Measurements from ENCODE around the gene ADAMTSL1.

Gene ADAMTSL1

GRCh38 chr9:18906656-18907395, 432.9 kb downstream of the ADAMTSL1 start:
- no peak for DNase-seq (ENCODE audit: low read depth)
- no peak for TF ChIP-seq CTCF (IDR thresholded peaks at IDR 0.05; ENCODE audit: insufficient read depth, low read depth, low read length, missing control alignments)
- H3K4me3 ChIP-seq (ENCODE audit: low read length) = no peak overlapping the region

- no peak overlapping the region for H3K4me3 ChIP-seq (ENCODE audit: low read length)
- no peak for DNase-seq (ENCODE audit: low read depth)
- TF ChIP-seq CTCF (IDR thresholded peaks at IDR 0.05; ENCODE audit: insufficient read depth, low read depth, low read length, missing control alignments) = no peak
Measured at GRCh38 chr9:18907927-18908625, 434.1 kb downstream of the ADAMTSL1 start.

- no peak overlapping the region for H3K4me3 ChIP-seq (ENCODE audit: low read length)
- DNase-seq (ENCODE audit: low read depth) = no peak
- TF ChIP-seq CTCF (IDR thresholded peaks at IDR 0.05; ENCODE audit: insufficient read depth, low read depth, low read length, missing control alignments) = no peak
Measured at GRCh38 chr9:18909140-18910018, 435.4 kb downstream of the ADAMTSL1 start.

GRCh38 chr9:18910435-18910834, 436.5 kb downstream of the ADAMTSL1 start:
- no peak overlapping the region for H3K4me3 ChIP-seq (ENCODE audit: low read length)
- TF ChIP-seq CTCF (IDR thresholded peaks at IDR 0.05; ENCODE audit: insufficient read depth, low read depth, low read length, missing control alignments) = no peak
- no peak for DNase-seq (ENCODE audit: low read depth)

GRCh38 chr9:18910916-18911315, 437.0 kb downstream of the ADAMTSL1 start:
- no peak overlapping the region for H3K4me3 ChIP-seq (ENCODE audit: low read length)
- TF ChIP-seq CTCF (IDR thresholded peaks at IDR 0.05; ENCODE audit: insufficient read depth, low read depth, low read length, missing control alignments) = no peak
- no peak for DNase-seq (ENCODE audit: low read depth)

- no peak for DNase-seq (ENCODE audit: low read depth)
- no peak for TF ChIP-seq CTCF (IDR thresholded peaks at IDR 0.05; ENCODE audit: insufficient read depth, low read depth, low read length, missing control alignments)
- no peak overlapping the region for H3K4me3 ChIP-seq (ENCODE audit: low read length)
Measured at GRCh38 chr9:18911714-18912342, 437.9 kb downstream of the ADAMTSL1 start.
